ENCODE data around the gene CUL7. TPM values are rescaled to one million over a fixed set of nuclear protein-coding genes. Genes with fewer than 3 reads are reported as not detected.

The CUL7 gene
- total RNA-seq, 1 experiment from 2014 or later: 34.1 TPM

DNA sequence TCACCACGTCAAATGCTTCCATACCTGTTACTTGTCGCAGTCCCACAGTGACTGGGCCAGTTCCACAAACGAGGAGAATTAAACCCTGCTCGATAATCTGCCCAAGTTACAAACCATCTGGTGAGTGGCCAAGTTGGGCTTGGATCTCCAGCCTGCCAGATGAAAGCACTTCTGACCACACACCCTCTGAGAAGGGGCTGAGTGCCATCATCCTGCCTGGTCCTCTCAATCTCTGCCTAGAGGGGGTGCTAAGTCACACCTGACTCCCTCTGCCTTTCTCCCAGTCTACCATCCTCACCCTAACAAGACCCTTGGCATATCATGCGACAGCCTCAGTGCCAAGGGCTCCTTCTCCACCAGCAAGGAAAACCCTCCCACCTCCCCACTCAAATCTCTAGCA is 16.5 kb downstream of the CUL7 start:
- no TSS peak for BruUV-seq (replicated peaks)
- H3K4me2 ChIP-seq (ENCODE audit: low read length): no peak overlapping the region
- H3K4me1 ChIP-seq (ENCODE audit: control insufficient read depth in 1 of 2, insufficient read depth in 2 of 2, low read length in 2 of 2): no peaks in the 10 kb centered on the region
- no peak for ATAC-seq
- H3K9ac ChIP-seq (ENCODE audit: low read length): no peak overlapping the region
- H3K79me2 ChIP-seq (ENCODE audit: insufficient read depth, low read length): no peaks in the 10 kb centered on the region
- no peaks in the 10 kb centered on the region for H3K9me3 ChIP-seq (ENCODE audit: control insufficient read depth in 1 of 2, insufficient read depth in 1 of 2, low read depth in 1 of 2, low read length in 2 of 2)
- H3K36me3 ChIP-seq (ENCODE audit: control insufficient read depth in 1 of 2, insufficient read depth in 2 of 2, low read length in 2 of 2): peaks cover 9% of the 10 kb centered on the region in 2 experiments
- no peak for DNase-seq (ENCODE audit: low read depth, low spot score)
- no peak overlapping the region for H3K27ac ChIP-seq (ENCODE audit: low read depth, low read length)
- H4K20me1 ChIP-seq (ENCODE audit: insufficient read depth): no peaks in the 10 kb centered on the region
- POLR2A ChIA-PET: no interaction called here
- no peaks in the 10 kb centered on the region for H3K9me2 ChIP-seq (ENCODE audit: insufficient read depth)
- H3K4me3 ChIP-seq (replicated peaks in 1 of 2; ENCODE audit: low read depth in 1 of 2, low read length in 2 of 2): no peak overlapping the region
- TF ChIP-seq JUND (IDR thresholded peaks at IDR 0.05): no peak
- TF ChIP-seq SRF (IDR thresholded peaks at IDR 0.05; ENCODE audit: low read depth): no peak
- TF ChIP-seq YY1 (IDR thresholded peaks at IDR 0.05; ENCODE audit: extremely low read depth, insufficient replicate concordance, low read depth, low read length): no peak
- TF ChIP-seq FOSL1 (IDR thresholded peaks at IDR 0.05; ENCODE audit: low read depth): no peak
- intact Hi-C loops (cut with micrococcal nuclease): no loop called here
- no peak overlapping the region for H2AFZ ChIP-seq (ENCODE audit: low read depth, low read length, poor library complexity, severe bottlenecking)
- RAD21 ChIA-PET (ENCODE audit: low non-redundant PET in 1 of 2, low total read pairs in 2 of 2, uncharacterized antibody in 2 of 2, unreplicated experiment in 2 of 2): no interaction called here
- CTCF ChIA-PET: no interaction called here
- no peaks in the 10 kb centered on the region for H3K27me3 ChIP-seq (ENCODE audit: insufficient read depth, low read length)

DNA sequence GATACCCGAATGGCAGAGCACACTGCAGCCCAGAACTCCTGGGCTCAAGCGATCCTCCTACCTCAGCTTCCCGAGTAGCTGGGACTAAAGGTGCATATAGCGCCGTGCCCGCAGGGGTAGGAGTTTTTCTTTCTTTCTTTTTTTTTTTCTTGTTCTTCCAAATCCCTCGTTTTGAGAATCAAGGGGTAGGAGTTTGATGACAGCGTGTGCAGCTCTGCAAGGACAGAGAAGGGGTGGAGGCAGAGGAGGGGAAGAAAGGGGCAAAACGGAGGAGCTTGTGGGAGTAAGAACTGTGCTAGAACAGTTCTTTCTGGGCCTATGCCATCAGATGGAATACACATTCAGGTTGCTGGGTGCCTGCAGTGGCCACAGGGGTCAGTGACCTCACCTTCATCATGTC is 16.9 kb downstream of the CUL7 start:
- H4K20me1 ChIP-seq (ENCODE audit: insufficient read depth): no peaks in the 10 kb centered on the region
- intact Hi-C loops (cut with micrococcal nuclease): no loop called here
- no peak overlapping the region for H3K4me2 ChIP-seq (ENCODE audit: low read length)
- no peak for TF ChIP-seq ELF1 (IDR thresholded peaks at IDR 0.05; ENCODE audit: borderline replicate concordance, low read depth)
- no peak for TF ChIP-seq POLR2AphosphoS5 (IDR thresholded peaks at IDR 0.05; ENCODE audit: low read depth, low read length)
- TF ChIP-seq JUND (IDR thresholded peaks at IDR 0.05): no peak
- TF ChIP-seq, protein P1, sequence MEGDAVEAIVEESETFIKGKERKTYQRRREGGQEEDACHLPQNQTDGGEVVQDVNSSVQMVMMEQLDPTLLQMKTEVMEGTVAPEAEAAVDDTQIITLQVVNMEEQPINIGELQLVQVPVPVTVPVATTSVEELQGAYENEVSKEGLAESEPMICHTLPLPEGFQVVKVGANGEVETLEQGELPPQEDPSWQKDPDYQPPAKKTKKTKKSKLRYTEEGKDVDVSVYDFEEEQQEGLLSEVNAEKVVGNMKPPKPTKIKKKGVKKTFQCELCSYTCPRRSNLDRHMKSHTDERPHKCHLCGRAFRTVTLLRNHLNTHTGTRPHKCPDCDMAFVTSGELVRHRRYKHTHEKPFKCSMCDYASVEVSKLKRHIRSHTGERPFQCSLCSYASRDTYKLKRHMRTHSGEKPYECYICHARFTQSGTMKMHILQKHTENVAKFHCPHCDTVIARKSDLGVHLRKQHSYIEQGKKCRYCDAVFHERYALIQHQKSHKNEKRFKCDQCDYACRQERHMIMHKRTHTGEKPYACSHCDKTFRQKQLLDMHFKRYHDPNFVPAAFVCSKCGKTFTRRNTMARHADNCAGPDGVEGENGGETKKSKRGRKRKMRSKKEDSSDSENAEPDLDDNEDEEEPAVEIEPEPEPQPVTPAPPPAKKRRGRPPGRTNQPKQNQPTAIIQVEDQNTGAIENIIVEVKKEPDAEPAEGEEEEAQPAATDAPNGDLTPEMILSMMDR (IDR thresholded peaks at IDR 0.05 in 2 of 3, conservative IDR thresholded peaks at IDR 0.05 in 1 of 3; ENCODE audit: borderline replicate concordance in 1 of 3, insufficient read depth in 1 of 3, low read depth in 2 of 3, low read length in 2 of 3): no peak
- TF ChIP-seq EGR1 (IDR thresholded peaks at IDR 0.05; ENCODE audit: low read depth): no peak
- TF ChIP-seq POLR2A (IDR thresholded peaks at IDR 0.05; ENCODE audit: borderline replicate concordance, extremely low read depth, insufficient read depth, insufficient read length): no peak
- no peak for TF ChIP-seq ZFX (IDR thresholded peaks at IDR 0.05)
- TF ChIP-seq SRF (IDR thresholded peaks at IDR 0.05; ENCODE audit: low read depth): no peak
- no peak for TF ChIP-seq ZNF274 (IDR thresholded peaks at IDR 0.05; ENCODE audit: low read depth, low read length)
- TF ChIP-seq EZH2phosphoT487 (IDR thresholded peaks at IDR 0.05; ENCODE audit: borderline replicate concordance): no peak
- TF ChIP-seq, protein P2, sequence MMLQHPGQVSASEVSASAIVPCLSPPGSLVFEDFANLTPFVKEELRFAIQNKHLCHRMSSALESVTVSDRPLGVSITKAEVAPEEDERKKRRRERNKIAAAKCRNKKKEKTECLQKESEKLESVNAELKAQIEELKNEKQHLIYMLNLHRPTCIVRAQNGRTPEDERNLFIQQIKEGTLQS (IDR thresholded peaks at IDR 0.05): no peak
- TF ChIP-seq CEBPB (IDR thresholded peaks at IDR 0.05; ENCODE audit: low read depth): no peak
- TF ChIP-seq RAD21 (IDR thresholded peaks at IDR 0.05; ENCODE audit: low read depth): no peak
- TF ChIP-seq, protein P3, sequence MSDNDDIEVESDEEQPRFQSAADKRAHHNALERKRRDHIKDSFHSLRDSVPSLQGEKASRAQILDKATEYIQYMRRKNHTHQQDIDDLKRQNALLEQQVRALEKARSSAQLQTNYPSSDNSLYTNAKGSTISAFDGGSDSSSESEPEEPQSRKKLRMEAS (IDR thresholded peaks at IDR 0.05): no peak
- TF ChIP-seq YY1 (IDR thresholded peaks at IDR 0.05; ENCODE audit: extremely low read depth, insufficient replicate concordance, low read depth, low read length): no peak
- TF ChIP-seq FOSL1 (IDR thresholded peaks at IDR 0.05; ENCODE audit: low read depth): no peak
- TF ChIP-seq EZH2 (IDR thresholded peaks at IDR 0.05): no peak
- no peaks in the 10 kb centered on the region for H3K9me3 ChIP-seq (ENCODE audit: control insufficient read depth in 1 of 2, insufficient read depth in 1 of 2, low read depth in 1 of 2, low read length in 2 of 2)
- no TSS peak for BruUV-seq (replicated peaks)
- ChIA-PET RAD21 (ENCODE audit: low non-redundant PET in 1 of 2, low total read pairs in 2 of 2, uncharacterized antibody in 2 of 2, unreplicated experiment in 2 of 2) (no interaction called here), CTCF (no interaction called here), POLR2A (interaction anchor here (1.2 kb wide), 1 partner anchor 16 kb away, joined by 4 read pairs; the partner anchor contains the start of gene RRP36)
- peaks cover 9 to 14% of the 10 kb centered on the region in 2 experiments for H3K36me3 ChIP-seq (ENCODE audit: control insufficient read depth in 1 of 2, insufficient read depth in 2 of 2, low read length in 2 of 2)
- no peak overlapping the region for H3K27ac ChIP-seq (ENCODE audit: low read depth, low read length)
- H3K4me1 ChIP-seq (ENCODE audit: control insufficient read depth in 1 of 2, insufficient read depth in 2 of 2, low read length in 2 of 2): no peaks in the 10 kb centered on the region
- no peak overlapping the region for H2AFZ ChIP-seq (ENCODE audit: low read depth, low read length, poor library complexity, severe bottlenecking)
- ATAC-seq: no peak
- no peaks in the 10 kb centered on the region for H3K9me2 ChIP-seq (ENCODE audit: insufficient read depth)
- no peaks in the 10 kb centered on the region for H3K27me3 ChIP-seq (ENCODE audit: insufficient read depth, low read length)
- no peak overlapping the region for H3K4me3 ChIP-seq (replicated peaks in 1 of 2; ENCODE audit: low read depth in 1 of 2, low read length in 2 of 2)
- no peak overlapping the region for H3K9ac ChIP-seq (ENCODE audit: low read length)
- DNase-seq (ENCODE audit: low read depth, low spot score): no peak
- no peaks in the 10 kb centered on the region for H3K79me2 ChIP-seq (ENCODE audit: insufficient read depth, low read length)

All from HCT116 (cell line).